ENCODE measurements around the gene CRABP1.

The CRABP1 gene

GRCh38 chr15:78307976-78308375 lies 32.2 kb upstream of the CRABP1 start:
- Histone ChIP-seq H3K4me3 (no peak overlapping the region), H3K36me3 (no peaks in the 10 kb centered on the region), H3K4me1 (no peaks in the 10 kb centered on the region), H3K27ac (no peak overlapping the region), H3K27me3 (peaks cover 0 to 59% of the 10 kb centered on the region in 2 donors), H3K9me3 (no peaks in the 10 kb centered on the region)
- no peak for DNase-seq
- no peak for TF ChIP-seq CTCF (IDR thresholded peaks at IDR 0.05)
- intact Hi-C loops (cut with DNase I; ENCODE audit: low total_unique reads), result no loop called here

GRCh38 chr15:78308422-78309032 lies 31.6 kb upstream of the CRABP1 start:
- peak; percentile 32 to 43 for TF ChIP-seq CTCF (IDR thresholded peaks at IDR 0.05)
- Histone ChIP-seq H3K27me3 (peaks cover 0 to 63% of the 10 kb centered on the region in 2 donors), H3K27ac (no peak overlapping the region), H3K36me3 (no peaks in the 10 kb centered on the region), H3K9me3 (no peaks in the 10 kb centered on the region), H3K4me3 (no peak overlapping the region), H3K4me1 (no peaks in the 10 kb centered on the region)
- peak; percentile 47 to 48 for DNase-seq
- intact Hi-C loops (cut with DNase I; ENCODE audit: low total_unique reads), result no loop called here

- DNase-seq, result no peak
- Histone ChIP-seq H3K27ac (no peak overlapping the region), H3K4me3 (no peak overlapping the region), H3K9me3 (no peaks in the 10 kb centered on the region), H3K4me1 (no peaks in the 10 kb centered on the region), H3K36me3 (no peaks in the 10 kb centered on the region), H3K27me3 (peaks cover 0 to 53% of the 10 kb centered on the region in 2 donors)
- TF ChIP-seq CTCF (IDR thresholded peaks at IDR 0.05), result no peak
- intact Hi-C loops (cut with DNase I; ENCODE audit: low total_unique reads), result loop anchor here (10.0 kb wide), 1 partner anchor 104 kb away; no protein-coding TSS in a partner anchor
These were observed 28.9 kb upstream of the CRABP1 start for GRCh38 chr15:78311292-78311691.

GRCh38 chr15:78312536-78312935 lies 27.6 kb upstream of the CRABP1 start:
- Histone ChIP-seq H3K27me3 (peaks cover 0 to 49% of the 10 kb centered on the region in 2 donors), H3K4me1 (no peaks in the 10 kb centered on the region), H3K36me3 (no peaks in the 10 kb centered on the region), H3K9me3 (no peaks in the 10 kb centered on the region), H3K4me3 (no peak overlapping the region), H3K27ac (no peak overlapping the region)
- intact Hi-C loops (cut with DNase I; ENCODE audit: low total_unique reads), result loop anchor here (10.0 kb wide), 1 partner anchor 102 kb away; no protein-coding TSS in a partner anchor
- no peak for TF ChIP-seq CTCF (IDR thresholded peaks at IDR 0.05)
- DNase-seq, result peak in 1 of 2 donors; percentile 32

- Histone ChIP-seq H3K4me3 (no peak overlapping the region), H3K27me3 (peaks cover 0 to 47% of the 10 kb centered on the region in 2 donors), H3K27ac (no peak overlapping the region), H3K9me3 (no peaks in the 10 kb centered on the region), H3K36me3 (no peaks in the 10 kb centered on the region), H3K4me1 (no peaks in the 10 kb centered on the region)
- intact Hi-C loops (cut with DNase I; ENCODE audit: low total_unique reads), result loop anchor here (10.0 kb wide), 1 partner anchor 102 kb away; no protein-coding TSS in a partner anchor
- DNase-seq, result peak in 1 of 2 donors; percentile 25
- TF ChIP-seq CTCF (IDR thresholded peaks at IDR 0.05), result no peak
These were observed 27.2 kb upstream of the CRABP1 start for GRCh38 chr15:78312957-78313356.
